Left lung (tissue), 10 donors: Measurements from ENCODE around the gene TAX1BP3. TPM values are rescaled to one million over a fixed set of nuclear protein-coding genes. Genes with fewer than 3 reads are reported as not detected.
A peak's percentile ranks its signal among the peaks of the same experiment; 100 is the strongest.

Source experiments
- ATAC-seq: fragments of 200-7000 bp; cut with Tn5 transposase; one replicate; pipeline ENCODE4 v1.9.1; 2020; ENCODE audit warnings: moderate library complexity
- DNase-seq, 4 donors: peaks; one replicate each; pipeline ENCODE4 v3.0.0-alpha.2; 2013 to 2020
- H3K27ac ChIP-seq, 2 donors: fragments of 200-600 bp; sonication (generic) in 1 of 2; one replicate each; pipeline versions ENCODE4 v1.5.0 to v1.8.0; 2020 to 2021
- H3K27me3 ChIP-seq, 2 donors: fragments of 200-600 bp; sonication (generic) in 1 of 2; one replicate each; pipeline versions ENCODE4 v1.5.0 to v1.8.0; 2020 to 2021
- H3K36me3 ChIP-seq, 2 donors: fragments of 200-600 bp; sonication (generic) in 1 of 2; one replicate each; pipeline versions ENCODE4 v1.5.0 to v1.8.0; 2020 to 2021
- H3K4me1 ChIP-seq, 2 donors: fragments of 200-600 bp; one replicate each; pipeline ENCODE4 v1.8.0; 2021
- H3K4me3 ChIP-seq, 2 donors: fragments of 200-600 bp; sonication (generic) in 1 of 2; one replicate each; pipeline versions ENCODE4 v1.5.0 to v1.8.0; 2020 to 2021; ENCODE audit warnings: mild to moderate bottlenecking in 1 of 2
- H3K9me3 ChIP-seq, 2 donors: fragments of 200-600 bp; sonication (generic) in 1 of 2; one replicate each; pipeline versions ENCODE4 v1.5.0 to v1.8.0; 2020 to 2021
- intact Hi-C, 2 donors: fragments of 100-400 bp; cut with DNase I; formaldehyde crosslinking; loops; one replicate each; pipeline versions ENCODE4 v1.11.2 to v1.14.2; 2022
- polyA plus RNA-seq, 6 donors: library from polyadenylated mRNA; unstranded; fragments of 120-200 nt; gene quantifications; one replicate each; pipeline ENCODE4 v1.2.1, GENCODE V29; 2013; ENCODE audit not compliant: insufficient read length in 6 of 6
- total RNA-seq, 2 donors: library from RNA; stranded (reverse); fragmentation: NEBNext Ultra II Directional; extraction: Animal tissue kit (Norgen Biotek cat#: 25700); gene quantifications; one replicate each; pipeline ENCODE4 v1.2.1, GENCODE V29; 2021
- TF ChIP-seq, protein P1 (sequence below), 2 donors: fragments of 200-600 bp; sonication (generic) in 1 of 2; IDR thresholded peaks; one replicate each; pipeline versions ENCODE4 v1.5.0 to v1.8.0; 2021; ENCODE audit warnings: antibody characterized with exemption in 2 of 2
- donor health status: DM: no; HTN: yes; CAD: no.
- donor health status: DM: no; HTN: no; CAD: no.

The TAX1BP3 gene
- total and polyA plus RNA-seq, 8 donors: 65.2 to 194 (median 86.1) TPM

DNA sequence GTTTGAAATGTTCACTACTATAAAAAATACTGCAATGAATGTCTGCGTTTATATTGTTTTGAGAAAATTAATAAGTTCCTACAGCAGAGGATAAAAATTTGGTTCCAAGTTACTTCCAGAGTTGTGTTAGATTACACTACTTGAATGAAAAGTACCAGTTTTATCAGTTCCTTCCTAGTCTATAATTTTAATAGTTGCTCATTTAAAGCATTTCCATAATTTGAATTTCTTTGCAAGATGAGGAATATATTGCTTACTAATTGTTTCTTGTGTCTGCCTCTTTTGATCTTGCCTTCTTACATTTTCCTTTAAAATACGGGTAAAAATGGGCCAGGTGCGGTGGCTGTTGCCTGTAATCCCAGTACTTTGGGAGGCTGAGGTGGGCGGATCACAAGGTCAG, 4.2 kb upstream of the TAX1BP3 start:
- no peaks in the 10 kb centered on the region for H3K9me3 ChIP-seq
- no peak overlapping the region for H3K27ac ChIP-seq
- no peaks in the 10 kb centered on the region for H3K36me3 ChIP-seq
- ATAC-seq (no peak), DNase-seq (no peak)
- H3K4me3 ChIP-seq: no peak overlapping the region
- intact Hi-C loops: no loop called here
- TF ChIP-seq, protein P1, sequence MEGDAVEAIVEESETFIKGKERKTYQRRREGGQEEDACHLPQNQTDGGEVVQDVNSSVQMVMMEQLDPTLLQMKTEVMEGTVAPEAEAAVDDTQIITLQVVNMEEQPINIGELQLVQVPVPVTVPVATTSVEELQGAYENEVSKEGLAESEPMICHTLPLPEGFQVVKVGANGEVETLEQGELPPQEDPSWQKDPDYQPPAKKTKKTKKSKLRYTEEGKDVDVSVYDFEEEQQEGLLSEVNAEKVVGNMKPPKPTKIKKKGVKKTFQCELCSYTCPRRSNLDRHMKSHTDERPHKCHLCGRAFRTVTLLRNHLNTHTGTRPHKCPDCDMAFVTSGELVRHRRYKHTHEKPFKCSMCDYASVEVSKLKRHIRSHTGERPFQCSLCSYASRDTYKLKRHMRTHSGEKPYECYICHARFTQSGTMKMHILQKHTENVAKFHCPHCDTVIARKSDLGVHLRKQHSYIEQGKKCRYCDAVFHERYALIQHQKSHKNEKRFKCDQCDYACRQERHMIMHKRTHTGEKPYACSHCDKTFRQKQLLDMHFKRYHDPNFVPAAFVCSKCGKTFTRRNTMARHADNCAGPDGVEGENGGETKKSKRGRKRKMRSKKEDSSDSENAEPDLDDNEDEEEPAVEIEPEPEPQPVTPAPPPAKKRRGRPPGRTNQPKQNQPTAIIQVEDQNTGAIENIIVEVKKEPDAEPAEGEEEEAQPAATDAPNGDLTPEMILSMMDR (IDR thresholded peaks at IDR 0.05): no peak
- peaks cover 0 to 7% of the 10 kb centered on the region in 2 donors for H3K27me3 ChIP-seq
- H3K4me1 ChIP-seq: peaks cover 14 to 20% of the 10 kb centered on the region in 2 donors

DNA sequence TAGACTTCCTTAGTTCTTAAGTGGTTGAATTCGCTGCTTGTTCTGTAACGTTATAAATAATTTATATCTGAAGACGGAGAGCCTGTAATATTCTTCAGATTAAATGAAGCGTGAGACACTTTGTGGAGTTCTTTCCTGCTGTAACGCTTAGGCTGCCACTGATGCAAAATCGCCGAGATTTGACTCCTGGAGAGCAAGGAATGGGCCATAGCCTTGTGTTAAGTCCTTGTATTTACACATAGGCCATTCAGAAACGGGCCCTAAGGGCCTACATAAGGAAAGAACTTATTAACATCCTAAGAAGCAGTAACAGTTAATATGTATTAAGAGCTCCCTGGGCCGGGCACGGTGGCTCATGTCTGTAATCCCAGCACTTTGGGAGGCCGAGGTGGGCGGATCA, 1.2 kb upstream of the TAX1BP3 start:
- DNase-seq (no peak), ATAC-seq (no peak)
- intact Hi-C loops: no loop called here
- Histone ChIP-seq H3K27ac (no peak overlapping the region), H3K36me3 (peaks cover 0 to 8% of the 10 kb centered on the region in 2 donors), H3K27me3 (no peaks in the 10 kb centered on the region), H3K4me3 (peak overlapping the region; percentile 98 to 99), H3K4me1 (peaks cover 26 to 40% of the 10 kb centered on the region in 2 donors), H3K9me3 (no peaks in the 10 kb centered on the region)
- TF ChIP-seq, protein P1 (IDR thresholded peaks at IDR 0.05): no peak

DNA sequence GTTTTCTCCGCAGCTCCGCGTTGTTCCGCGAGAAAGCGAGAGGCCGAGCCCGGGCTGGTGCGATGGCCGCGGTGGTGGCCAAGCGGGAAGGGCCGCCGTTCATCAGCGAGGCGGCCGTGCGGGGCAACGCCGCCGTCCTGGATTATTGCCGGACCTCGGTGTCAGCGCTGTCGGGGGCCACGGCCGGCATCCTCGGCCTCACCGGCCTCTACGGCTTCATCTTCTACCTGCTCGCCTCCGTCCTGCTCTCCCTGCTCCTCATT, 638 bp upstream of the TAX1BP3 start:
- peak overlapping the region; percentile 97 to 98 for H3K27ac ChIP-seq
- H3K4me1 ChIP-seq: peaks cover 26 to 40% of the 10 kb centered on the region in 2 donors
- no peak for DNase-seq
- no peaks in the 10 kb centered on the region for H3K27me3 ChIP-seq
- no peak for ATAC-seq
- intact Hi-C loops: no loop called here
- TF ChIP-seq, protein P1 (IDR thresholded peaks at IDR 0.05): no peak
- H3K9me3 ChIP-seq: no peaks in the 10 kb centered on the region
- H3K4me3 ChIP-seq: peak overlapping the region; percentile 98 to 99
- H3K36me3 ChIP-seq: peaks cover 0 to 13% of the 10 kb centered on the region in 2 donors

DNA sequence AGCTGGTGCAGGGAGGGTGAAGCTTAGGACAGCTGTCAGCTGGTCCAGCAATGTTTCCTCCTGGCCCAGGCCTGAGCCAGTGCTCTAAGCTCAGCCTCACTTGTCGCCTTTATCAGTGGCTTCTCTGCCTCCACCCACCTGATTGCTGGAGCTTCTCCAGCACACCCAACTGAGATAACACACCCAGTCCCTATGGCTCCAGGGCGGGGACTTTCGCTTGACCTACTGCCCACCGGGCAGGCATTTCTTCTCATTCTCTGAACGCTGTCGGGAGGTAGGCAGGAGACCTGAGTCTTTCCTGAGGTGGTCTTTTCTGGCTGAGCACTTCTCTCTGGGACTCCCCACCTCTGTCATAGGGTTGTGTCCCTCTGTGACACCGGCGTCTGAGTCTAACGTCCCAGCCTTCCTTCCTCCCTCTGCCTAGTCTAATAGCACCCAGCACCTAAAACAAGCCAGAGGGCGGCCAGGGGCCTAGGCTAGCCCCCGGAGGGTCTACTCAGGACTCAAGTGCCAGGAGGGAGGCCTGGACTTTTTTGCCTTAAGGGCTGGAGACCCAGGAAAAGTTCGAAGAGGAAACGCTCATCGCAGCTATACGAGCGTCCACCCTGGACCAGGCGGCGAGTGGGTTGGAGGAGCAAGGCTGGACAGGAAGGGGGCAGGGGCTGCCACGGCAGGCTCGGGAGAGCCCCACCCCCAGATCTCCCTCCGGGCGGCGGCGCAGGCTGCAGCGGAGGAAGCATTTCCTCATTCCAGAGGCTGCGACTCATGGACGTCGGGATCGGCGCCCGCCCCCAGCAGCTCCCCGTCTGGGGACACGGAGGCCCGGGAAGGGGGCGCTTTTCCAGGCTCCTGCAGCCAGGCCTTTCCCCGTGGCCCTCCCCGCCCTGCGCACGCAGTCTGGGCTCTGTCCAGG, 756 bp downstream of the TAX1BP3 start:
- ATAC-seq (peak; percentile 88), DNase-seq (peak; percentile 85 to 96 (median 92))
- H3K27me3 ChIP-seq: no peaks in the 10 kb centered on the region
- peaks cover 0 to 27% of the 10 kb centered on the region in 2 donors for H3K36me3 ChIP-seq
- peak overlapping the region; percentile 97 to 98 for H3K27ac ChIP-seq
- TF ChIP-seq, protein P1 (IDR thresholded peaks at IDR 0.05): no peak
- peak overlapping the region; percentile 98 to 99 for H3K4me3 ChIP-seq
- intact Hi-C loops: no loop called here
- peaks cover 26 to 40% of the 10 kb centered on the region in 2 donors for H3K4me1 ChIP-seq
- no peaks in the 10 kb centered on the region for H3K9me3 ChIP-seq

DNA sequence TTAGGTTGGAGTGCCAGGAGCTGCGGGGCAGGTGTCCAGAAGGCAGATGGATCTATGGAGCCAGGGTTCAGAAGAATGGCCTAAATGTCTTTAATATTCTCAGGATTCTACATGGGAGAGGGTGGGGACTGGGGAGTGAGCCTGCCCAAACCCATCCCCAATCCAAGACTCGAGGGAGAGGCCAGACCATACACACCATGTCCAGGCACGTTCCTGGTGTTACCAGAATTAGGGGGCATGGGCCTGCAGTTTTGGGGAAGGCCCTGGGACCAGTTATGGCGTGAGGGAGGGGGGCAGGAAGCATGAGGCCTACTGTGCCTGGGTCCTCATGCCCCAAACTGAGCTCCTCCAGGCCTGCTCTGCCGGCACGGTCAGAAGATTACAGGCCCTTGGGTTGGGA, 1.9 kb downstream of the TAX1BP3 start:
- ATAC-seq: no peak
- Histone ChIP-seq H3K9me3 (no peaks in the 10 kb centered on the region), H3K27ac (no peak overlapping the region), H3K36me3 (peaks cover 0 to 37% of the 10 kb centered on the region in 2 donors), H3K27me3 (no peaks in the 10 kb centered on the region), H3K4me3 (peak overlapping the region in 1 of 2 donors; percentile 98), H3K4me1 (peaks cover 26 to 40% of the 10 kb centered on the region in 2 donors)
- no peak for DNase-seq
- TF ChIP-seq, protein P1 (IDR thresholded peaks at IDR 0.05): no peak
- intact Hi-C loops: no loop called here
